GM20431 (cell line): ENCODE data around the gene CYP2A6.

Experiments used
- in situ Hi-C: fragments of 300-500 bp; cut with MseI, MboI; formaldehyde crosslinking; loops from one replicate; pipeline ENCODE4 v1.15.0; 2020; ENCODE audit warnings: low sequenced_read_pairs; ENCODE audit not compliant: unreplicated experiment

The CYP2A6 gene

DNA sequence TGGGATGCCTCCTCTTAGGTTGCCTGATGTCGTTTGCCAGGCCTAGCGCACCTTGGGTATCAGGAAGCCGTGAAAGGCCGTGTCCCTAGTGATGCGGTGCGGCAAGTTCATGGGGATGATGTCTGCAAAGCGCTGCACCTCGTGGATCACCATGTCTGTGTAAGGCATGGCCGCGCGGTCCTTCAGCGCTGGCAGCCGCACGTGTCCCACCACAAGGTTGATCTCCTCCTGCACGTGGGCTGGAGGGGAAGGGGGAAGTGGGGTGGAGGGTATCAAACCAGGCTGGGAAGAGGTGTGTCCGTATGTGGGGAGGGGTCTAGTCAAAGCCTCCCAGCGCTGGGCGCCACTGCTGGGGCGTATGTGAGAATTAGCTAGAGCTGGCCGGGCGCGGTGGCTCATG lies 28.1 kb downstream of the CYP2A6 start:
- in situ Hi-C loops = no loop called here

DNA sequence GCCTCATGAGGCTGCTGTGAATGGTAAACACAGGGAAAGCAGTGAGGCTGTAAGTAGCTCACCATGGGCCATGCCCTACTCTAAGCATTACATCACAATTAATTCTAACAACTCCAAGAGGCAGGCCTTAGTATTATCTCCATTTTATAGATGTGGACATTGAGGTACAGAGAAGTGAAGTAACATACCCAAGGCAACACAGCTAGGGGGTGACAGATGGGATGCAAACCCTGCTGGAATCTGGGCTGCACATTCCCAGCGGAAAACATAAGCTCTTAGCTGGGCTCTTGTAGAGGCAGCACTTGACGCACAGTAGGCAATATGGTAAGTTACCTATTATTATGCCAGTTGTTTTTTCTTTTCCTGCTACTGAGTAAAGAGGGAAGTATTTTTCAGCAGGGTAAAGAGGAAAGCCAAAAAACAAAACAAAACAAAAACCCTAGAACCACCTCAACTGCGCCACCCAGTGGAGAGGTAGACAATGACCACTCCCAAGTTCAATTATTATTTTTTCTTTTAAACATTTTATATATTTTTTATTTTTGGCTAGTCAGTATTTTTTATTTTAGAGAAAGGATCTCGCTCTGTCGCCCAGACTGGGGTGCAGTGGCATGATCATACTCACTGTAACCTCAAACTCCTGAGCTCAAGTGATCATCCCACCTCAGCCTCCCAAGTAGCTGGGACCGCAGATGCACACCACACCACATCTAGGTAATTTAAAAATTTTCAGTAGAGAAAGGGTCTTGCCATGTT lies 30.6 kb downstream of the CYP2A6 start:
- in situ Hi-C loops = loop anchor here (5.0 to 10.0 kb wide), 2 partner anchors 55 to 157 kb away; no protein-coding TSS in a partner anchor

DNA sequence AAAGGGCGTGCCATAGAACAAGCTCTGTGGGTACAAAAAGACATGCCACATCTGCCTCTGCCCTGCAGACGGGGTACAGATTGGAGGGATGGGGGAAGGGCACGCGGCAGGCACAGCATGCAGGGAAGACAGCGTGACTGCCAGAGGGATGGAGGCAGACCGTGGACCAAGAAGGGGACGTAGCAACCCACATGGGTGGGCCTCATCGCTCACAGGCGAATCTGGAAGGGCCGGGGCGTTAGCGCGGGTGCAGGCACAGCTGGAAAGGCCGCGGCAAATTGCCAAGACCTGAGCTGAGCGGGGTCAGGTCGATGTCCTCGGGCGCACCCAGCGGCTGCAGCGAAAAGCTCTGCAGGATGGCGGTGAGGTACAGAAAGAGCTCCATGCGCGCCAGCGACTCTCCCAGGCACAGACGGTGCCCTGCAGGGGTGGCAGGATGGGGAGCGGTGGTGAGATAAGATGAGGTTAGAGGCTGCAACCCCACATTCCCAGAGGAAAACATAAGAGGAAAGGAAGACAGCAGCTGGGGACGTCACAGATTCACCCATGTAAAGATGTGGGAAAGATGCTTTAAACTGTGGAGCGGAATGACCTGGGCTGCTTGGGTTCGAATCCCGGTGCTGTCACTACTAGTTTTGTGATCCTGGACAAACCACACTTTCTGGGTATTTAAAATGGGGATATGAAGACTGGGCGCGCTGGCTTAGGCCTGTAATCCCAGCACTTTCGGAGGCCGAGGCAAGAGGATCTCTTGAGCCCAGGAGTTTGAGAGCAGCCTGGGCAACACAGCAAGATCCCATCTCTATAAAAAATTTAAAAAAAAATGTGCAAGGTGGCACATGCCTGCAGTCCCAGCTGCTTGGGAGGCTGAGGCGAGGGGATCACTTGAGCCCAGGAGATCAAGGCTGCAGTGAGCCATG lies 31.5 kb downstream of the CYP2A6 start:
- in situ Hi-C loops = loop anchor here (5.0 to 10.0 kb wide), 2 partner anchors 54 to 156 kb away; no protein-coding TSS in a partner anchor

DNA sequence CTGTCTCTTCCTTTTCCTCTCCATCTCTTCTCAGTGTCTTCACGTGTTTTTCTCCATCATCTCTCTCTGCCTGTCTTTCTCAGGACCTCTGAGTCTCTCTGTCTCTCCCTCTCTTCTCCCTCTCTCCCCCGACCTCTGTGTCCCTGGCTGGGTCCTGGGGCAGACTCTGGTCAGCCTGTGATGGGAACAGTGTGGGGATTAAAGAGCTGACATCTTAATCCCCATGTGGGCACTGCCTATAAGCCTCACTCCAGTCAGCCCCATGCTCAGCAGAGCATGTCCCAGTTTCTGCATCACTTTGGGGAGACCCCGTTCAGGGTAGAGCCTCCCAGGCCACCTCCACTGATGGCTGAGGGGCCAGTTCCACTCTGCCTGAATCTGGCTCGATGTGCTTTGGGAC lies 35.0 kb downstream of the CYP2A6 start:
- in situ Hi-C loops = loop anchor here (5.0 to 10.0 kb wide), 2 partner anchors 50 to 153 kb away; no protein-coding TSS in a partner anchor

DNA sequence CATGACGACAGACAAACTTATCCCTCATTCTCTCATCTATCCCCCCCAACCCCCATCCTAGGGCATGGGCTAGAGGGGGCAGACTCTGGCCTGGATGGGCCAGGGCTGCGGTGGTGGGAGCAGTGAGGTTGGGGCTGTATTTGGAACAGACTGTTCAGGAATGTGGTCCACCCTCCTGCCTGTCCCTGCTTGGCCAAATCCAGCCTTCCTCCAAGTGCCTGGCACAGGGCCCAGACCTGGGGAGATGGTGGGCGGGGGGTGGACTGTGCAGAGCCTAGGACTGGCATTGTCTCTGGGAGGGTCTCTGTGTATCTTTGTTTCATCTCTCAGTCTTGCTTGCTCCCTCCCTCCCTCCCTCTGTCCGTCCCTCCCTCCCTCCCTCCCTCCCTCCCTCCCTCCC lies 37.1 kb downstream of the CYP2A6 start:
- in situ Hi-C loops = loop anchor here (10.0 kb wide), 1 partner anchor 48 kb away; no protein-coding TSS in a partner anchor

DNA sequence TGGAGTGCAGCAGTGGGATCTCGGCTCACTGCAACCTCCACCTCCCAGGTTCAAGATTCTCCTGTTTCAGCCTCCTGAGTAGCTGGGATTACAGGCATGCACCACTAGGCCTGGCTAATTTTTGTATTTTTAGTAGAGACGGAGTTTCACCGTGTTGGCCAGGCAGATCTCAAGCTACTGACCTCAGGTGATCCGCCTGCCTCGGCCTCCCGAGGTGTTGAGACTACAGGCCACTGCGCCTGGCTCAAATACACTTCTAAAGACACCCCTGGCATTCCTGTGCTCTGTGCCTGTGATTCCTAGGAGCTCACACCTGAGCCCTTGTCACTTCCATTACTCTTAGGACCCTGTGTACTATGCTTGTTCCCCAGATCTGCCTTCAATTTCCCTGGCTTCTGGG lies 37.7 kb downstream of the CYP2A6 start:
- in situ Hi-C loops = loop anchor here (10.0 kb wide), 1 partner anchor 48 kb away; no protein-coding TSS in a partner anchor

DNA sequence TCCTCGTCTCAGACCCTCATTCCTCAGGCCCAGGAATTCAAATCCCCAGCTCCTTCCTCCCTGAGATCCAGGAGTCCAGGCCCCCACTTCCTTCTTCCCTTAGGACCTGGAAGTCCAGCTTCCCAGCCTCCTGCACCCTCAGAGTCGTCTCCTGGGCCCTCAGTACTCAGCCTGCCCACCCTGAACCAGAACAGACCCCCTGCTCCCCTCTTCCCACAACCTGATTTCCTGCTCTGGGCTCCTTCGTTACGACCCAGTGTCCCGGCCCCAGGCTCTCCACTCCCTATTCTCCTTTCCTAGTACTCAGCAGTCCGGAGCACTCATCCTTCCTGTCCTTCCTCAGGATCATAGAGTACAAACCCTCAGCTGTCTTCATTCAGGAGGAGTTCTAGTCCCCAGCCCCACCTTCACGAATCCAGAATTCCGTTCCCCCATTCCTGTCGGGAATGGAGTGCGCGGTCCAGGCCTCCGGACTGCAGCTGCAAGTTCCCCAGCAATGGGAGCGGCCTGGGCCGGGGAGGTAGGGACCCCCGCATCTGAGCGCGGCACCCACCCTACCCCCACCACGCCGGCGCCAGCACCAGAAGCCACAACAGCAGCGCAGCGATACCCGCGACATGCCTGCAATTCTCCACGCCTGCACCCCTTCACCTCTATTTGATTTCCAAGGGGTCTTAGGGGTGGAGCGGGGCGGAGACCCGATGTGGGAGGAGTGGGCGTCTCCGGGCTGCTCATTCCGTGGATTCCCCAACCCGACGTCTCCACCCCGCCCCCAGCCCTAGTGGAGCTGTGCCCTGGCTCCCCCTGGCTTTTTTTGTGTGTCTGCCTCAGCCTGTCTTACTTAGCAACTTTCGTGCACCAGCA lies 38.5 kb downstream of the CYP2A6 start:
- in situ Hi-C loops = loop anchor here (10.0 kb wide), 1 partner anchor 47 kb away; no protein-coding TSS in a partner anchor

DNA sequence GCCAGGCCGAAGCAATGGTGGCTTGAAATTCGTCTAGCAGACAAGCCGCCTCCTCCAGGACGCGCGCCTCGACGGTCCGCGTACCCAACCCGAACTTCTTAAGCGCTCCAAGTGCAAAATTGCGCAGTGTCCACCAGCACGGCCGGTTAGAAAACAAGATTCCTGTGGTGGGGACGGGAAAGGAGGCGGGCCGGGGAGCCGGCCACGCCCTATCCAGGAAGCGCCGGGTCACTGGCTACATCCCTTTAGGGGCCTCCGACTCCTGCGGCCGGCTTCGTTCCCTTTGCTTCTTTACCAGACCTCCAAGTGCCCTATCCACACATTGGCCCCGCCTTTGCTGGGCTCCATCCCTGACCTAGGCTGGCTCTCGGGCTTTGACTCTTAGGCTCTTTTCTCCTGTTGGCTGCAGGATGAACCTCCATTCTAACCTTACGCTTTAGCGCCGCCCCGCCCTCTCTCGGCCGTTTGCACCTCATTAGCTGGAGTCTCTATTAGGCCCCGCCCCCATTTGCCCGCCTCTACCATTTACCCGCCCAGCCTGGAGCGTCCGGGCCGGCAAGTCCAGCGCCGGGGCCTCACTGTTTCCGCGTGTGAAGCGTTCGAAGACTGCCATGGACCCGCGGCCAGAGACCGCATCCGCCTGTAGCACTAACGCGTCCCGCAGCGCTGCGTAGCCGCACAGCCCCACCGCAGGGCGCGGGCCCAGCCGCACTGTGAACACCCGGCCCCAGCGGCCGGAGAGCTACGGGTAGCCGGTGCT lies 39.4 kb downstream of the CYP2A6 start:
- in situ Hi-C loops = loop anchor here (10.0 kb wide), 1 partner anchor 46 kb away; no protein-coding TSS in a partner anchor

DNA sequence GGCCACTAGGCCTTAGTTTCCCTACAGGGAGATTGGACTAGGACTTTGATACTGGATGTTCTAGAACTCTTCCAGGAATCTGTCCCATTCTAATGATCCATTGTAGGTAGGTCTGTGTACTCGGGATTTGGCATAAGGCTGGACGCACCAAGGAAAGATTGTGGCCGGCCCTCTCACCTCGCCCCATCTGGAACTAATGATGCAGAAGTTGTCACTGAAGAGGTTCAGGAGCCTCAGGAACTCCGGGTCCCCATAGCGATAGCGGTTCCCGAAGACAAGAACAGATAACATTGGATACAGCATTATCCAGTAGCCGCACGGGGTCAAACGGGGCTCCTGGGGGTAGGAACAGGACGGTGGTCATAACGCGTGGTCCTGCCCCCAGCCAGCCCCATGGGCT lies 40.1 kb downstream of the CYP2A6 start:
- in situ Hi-C loops = loop anchor here (10.0 kb wide), 1 partner anchor 45 kb away; no protein-coding TSS in a partner anchor

DNA sequence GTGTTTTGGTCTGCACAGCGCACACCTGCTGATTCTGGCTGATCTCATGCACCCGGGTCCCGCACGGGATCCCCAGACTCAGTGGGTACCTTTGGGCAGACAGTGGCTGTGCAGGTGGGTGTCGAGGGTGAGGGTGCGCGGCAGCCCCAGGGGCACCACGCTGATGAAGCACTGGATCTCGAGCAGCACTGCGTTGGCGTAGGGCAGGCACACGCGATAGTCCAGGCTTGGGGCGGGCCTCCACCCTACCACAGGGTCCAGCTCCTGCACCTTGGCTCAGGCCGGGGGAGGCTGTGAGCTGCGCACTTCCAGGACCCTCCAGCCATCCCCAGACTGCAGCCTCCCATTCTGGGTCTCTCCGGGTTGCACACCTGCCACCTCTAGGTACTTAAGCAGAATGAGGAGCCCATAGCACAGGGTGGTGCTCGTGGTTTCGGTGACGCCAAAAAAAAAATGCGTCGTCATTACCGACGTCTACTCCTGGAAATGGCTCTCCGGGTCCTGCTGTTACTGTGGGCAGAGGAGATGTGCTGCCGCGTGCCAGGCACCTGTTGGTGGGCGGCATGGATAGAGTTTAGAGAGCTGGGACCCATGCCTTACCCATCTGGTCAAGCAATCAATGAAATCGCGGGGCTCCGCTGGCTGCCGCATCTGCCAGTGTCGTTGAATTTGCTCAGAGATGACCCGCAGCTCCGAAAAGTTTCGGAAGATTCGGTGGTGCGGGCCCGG lies 40.7 kb downstream of the CYP2A6 start:
- in situ Hi-C loops = loop anchor here (10.0 kb wide), 1 partner anchor 45 kb away; no protein-coding TSS in a partner anchor

DNA sequence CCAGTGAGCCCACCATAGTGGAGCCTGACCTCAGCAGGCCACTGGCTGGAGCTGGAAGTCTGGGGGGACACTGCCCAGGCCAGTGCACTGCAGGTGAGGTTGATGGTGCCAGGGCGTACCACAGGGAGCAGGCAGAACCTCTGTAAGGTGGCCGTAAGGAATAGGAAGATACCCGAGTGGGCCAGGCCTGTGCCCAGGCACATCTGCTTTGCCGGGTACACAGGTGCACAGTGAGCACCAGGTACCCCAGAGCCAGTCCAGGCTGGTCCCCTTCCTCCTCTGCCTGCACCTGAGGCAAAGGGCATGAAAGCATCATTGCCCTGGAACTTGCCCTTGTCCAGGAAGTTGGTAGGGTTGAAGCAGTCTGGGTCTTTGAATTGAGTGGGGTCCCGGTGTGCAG lies 41.8 kb downstream of the CYP2A6 start:
- in situ Hi-C loops = no loop called here

DNA sequence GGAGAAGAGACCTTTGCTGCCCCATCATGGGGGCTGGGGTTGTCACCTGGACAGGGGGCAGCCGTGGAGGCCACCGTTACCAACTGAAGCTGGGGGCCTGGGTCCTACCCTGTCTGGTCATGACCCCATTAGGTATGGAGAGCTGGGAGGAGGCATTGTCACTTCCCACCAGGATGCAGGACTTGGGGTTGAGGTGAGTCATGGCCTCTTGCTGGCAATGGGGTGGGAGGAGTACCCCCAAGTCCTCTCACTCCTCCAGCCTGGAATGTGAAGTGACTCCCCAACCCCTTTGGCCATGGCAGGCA lies 42.3 kb downstream of the CYP2A6 start:
- in situ Hi-C loops = no loop called here

DNA sequence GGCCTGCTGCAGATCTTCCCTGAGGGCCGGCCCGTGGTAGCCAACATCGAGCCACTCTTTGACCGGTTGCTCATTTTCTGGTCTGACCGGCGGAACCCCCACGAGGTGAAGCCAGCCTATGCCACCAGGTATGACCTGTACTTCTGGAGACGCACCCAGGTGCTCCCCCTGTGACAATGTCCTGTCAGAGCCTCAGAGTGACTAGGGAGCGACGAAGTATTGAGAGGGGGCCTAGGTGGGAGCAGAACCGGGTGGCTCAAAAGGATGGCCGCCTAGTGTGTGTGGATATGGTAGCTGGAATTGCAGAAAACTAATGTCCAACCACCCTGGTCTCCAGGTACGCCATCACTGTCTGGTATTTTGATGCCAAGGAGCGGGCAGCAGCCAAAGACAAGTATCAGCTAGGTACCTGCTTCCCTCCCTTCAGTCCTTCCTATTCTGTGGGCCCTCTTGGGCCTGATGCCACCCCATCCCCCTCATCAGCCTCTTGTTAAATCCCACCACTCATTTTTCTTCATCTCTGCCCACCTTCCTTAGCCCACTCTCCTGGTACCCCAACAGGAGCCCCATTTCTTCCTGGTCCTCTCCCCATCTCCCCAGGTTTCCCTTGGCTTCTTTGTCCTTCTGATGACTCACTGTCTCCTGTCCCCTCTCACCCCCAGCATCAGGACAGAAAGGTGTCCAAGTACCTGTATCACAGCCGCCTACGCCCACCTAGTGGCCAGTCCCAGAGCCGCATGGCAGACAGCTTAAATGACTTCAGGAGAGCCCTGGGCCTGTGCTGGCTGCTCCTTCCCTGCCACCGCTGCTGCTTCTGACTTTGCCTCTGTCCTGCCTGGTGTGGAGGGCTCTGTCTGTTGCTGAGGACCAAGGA lies 42.9 kb downstream of the CYP2A6 start:
- in situ Hi-C loops = no loop called here

DNA sequence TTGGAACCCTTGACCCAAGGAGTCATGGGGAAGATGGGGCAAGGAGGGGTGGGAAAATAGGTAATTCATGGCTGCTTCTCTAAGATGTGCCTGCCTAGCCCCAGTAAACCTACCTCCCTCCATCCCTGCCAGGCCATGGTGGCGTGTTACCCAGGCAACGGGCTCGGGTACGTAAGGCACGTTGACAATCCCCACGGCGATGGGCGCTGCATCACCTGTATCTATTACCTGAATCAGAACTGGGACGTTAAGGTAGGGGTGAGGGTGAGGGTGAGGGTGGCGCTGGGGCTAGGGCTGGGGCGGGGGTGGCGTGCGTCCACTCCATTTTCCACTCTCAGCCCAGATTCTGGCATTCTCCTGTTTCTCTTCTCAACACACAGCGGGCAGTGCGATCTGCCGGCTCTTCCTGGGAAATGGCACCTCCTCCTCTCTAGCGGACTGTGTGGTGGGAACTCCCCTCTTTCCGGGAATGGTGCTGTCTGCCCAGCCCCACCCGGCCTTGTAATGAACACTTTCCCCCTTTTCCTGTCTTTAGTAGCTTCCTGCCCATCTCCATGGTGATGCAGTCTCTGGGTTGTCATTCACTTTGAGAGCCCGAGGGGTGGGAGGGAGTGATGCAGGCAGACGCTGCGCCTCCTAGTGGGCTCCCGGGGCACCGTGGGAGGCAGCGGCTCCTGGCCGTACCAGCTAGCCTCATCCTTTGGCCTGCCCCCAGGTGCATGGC lies 43.7 kb downstream of the CYP2A6 start:
- in situ Hi-C loops = no loop called here

DNA sequence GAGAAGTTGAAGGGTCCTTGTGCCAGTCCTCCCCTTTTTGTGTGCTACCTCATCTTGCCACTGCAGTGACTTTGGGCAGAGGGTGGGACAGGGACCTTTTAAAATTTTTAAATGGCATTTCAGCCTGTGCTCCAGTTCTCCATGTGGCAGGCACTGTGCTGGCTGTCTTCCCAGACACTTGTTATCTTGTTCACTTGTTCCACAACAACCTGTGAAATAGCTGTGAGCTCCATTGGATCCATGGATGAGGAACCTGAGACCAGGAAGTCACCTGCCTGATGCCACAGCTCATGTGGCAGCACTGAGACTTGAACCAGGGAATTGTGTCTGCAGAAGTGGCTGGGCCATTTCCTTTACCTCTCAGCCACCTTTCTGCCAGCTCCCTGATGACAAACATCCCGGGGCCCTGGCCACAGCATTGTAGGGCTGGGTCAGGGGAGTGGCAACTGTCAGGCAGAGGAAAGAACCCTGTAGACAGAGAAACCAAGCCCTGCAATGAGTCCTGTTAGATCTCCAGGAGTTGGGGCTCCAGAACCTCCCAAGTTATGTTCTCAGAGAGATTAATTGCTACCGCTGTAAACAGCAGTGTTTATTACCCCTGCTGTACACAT lies 44.9 kb downstream of the CYP2A6 start:
- in situ Hi-C loops = no loop called here

DNA sequence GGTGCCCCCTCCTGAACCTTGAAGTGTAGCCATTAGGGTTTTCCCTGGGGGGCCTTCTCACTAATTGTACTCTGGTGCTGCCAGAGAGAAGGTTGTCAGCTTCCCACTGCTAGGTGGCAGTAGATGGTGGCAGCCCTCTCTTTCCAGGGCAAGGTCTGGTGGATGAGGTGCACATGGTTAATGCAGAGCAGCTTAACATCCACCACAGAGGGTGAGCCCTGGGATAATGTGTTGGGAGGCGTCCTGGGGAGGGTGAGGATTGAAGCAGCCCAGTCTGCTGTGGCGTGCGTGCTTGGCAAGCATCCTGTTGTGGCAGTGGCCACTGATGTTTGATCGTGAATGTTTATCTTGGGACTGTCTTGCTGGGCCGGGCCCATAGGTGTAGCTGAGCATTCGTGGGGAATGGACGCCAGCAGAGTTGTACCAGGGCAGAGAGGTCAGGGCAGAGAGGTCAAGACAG lies 45.4 kb downstream of the CYP2A6 start:
- in situ Hi-C loops = no loop called here
